CD4-positive, alpha-beta T cell (primary cell): ENCODE results near the gene FOSB. TPM values are rescaled to one million over a fixed set of nuclear protein-coding genes. Genes with fewer than 3 reads are reported as not detected.
A peak's percentile ranks its signal among the peaks of the same experiment; 100 is the strongest.
"Not testable (repeated sequence)": the region's sequence is repeated elsewhere in the genome, so short reads cannot be mapped to it uniquely, and the experiment has no call there.

ENCODE experiments used
- ATAC-seq: fragments of 200-7000 bp; cut with Tn5 transposase; one replicate; pipeline ENCODE4 v1.10.0; 2022; ENCODE audit warnings: mild to moderate bottlenecking; ENCODE audit not compliant: poor library complexity
- CTCF ChIA-PET: fragments of 350-600 bp; sonication (Branson Sonifier 250); formaldehyde crosslinking; loops from one replicate; lab custom pipeline; 2021; ENCODE audit warnings: antibody characterized with exemption, inconsistent platforms; lab: Charles Lee
- POLR2A ChIA-PET: fragments of 350-600 bp; sonication (Branson Sonifier 250); formaldehyde crosslinking; loops from one replicate; lab custom pipeline; 2021; ENCODE audit warnings: antibody characterized with exemption, inconsistent platforms; lab: Charles Lee
- DNase-seq, 14 experiments: peaks; one replicate each; pipeline ENCODE4 v3.0.0-alpha.2; 2013 to 2020; ENCODE audit warnings: mixed read lengths in 2 of 14
- H3K27ac ChIP-seq, 2 donors: one replicate each; pipeline versions ENCODE4 v1.5.1 to v1.7.0; 2013; ENCODE audit warnings: low read length in 2 of 2, low read depth in 1 of 2, mild to moderate bottlenecking in 1 of 2
- H3K27me3 ChIP-seq, 2 experiments: 1 replicate in 1 of 2; 2 replicates in 1 of 2; pipeline versions ENCODE4 v1.6.1 to v1.7.0; 2013; ENCODE audit warnings: low read length in 2 of 2, control low read depth in 1 of 2, mild to moderate bottlenecking in 1 of 2, moderate library complexity in 1 of 2; ENCODE audit not compliant: insufficient read depth in 2 of 2, control insufficient read depth in 1 of 2
- H3K36me3 ChIP-seq: one replicate; pipeline ENCODE4 v1.6.1; 2013; ENCODE audit warnings: low read length, control low read depth; ENCODE audit not compliant: insufficient read depth
- H3K4me1 ChIP-seq: one replicate; pipeline ENCODE4 v1.6.1; 2013; ENCODE audit warnings: low read length, control low read depth; ENCODE audit not compliant: insufficient read depth
- H3K4me3 ChIP-seq: one replicate; pipeline ENCODE4 v1.5.1; 2013; ENCODE audit warnings: mild to moderate bottlenecking, low read length, moderate library complexity
- H3K9me3 ChIP-seq, 2 experiments: 1 replicate in 1 of 2; 2 replicates in 1 of 2; pipeline versions ENCODE4 v1.6.1 to v1.7.0; 2013; ENCODE audit warnings: low read length in 2 of 2, mild to moderate bottlenecking in 2 of 2, control low read depth in 1 of 2, moderate library complexity in 1 of 2; ENCODE audit not compliant: control insufficient read depth in 1 of 2, insufficient read depth in 1 of 2
- H3K27ac Mint-ChIP-seq: one replicate; pipeline ENCODE4 v1.8.0; 2020; ENCODE audit warnings: mixed read lengths
- H3K27me3 Mint-ChIP-seq: one replicate; pipeline ENCODE4 v1.8.0; 2021; ENCODE audit warnings: mixed read lengths
- H3K36me3 Mint-ChIP-seq: one replicate; pipeline ENCODE4 v1.8.0; 2021; ENCODE audit warnings: low read depth, mixed read lengths
- H3K4me1 Mint-ChIP-seq: one replicate; pipeline ENCODE4 v1.8.0; 2021; ENCODE audit warnings: low read depth, mixed read lengths
- H3K4me3 Mint-ChIP-seq: one replicate; pipeline ENCODE4 v1.8.0; 2020; ENCODE audit warnings: mild to moderate bottlenecking, mixed read lengths
- H3K9me3 Mint-ChIP-seq: one replicate; pipeline ENCODE4 v1.8.0; 2020; ENCODE audit warnings: mixed read lengths
- CTCF ChIP-seq: fragments of 200-600 bp; IDR thresholded peaks from one replicate; pipeline ENCODE4 v1.8.0; 2022; ENCODE audit warnings: antibody characterized with exemption, mild to moderate bottlenecking
- intact Hi-C, 2 experiments: fragments of 100-400 bp; cut with DNase I in 1 of 2; cut with micrococcal nuclease in 1 of 2; formaldehyde crosslinking; loops; one replicate each; pipeline versions ENCODE4 v1.15.1 to v1.9.0; 2023 to 2025; cut with DNase I, micrococcal nuclease
- total RNA-seq, 174 experiments: library from RNA in 2 of 174; stranded (reverse) in 2 of 174; gene quantifications; one replicate each; pipeline ENCODE4 v1.2.3 and lab custom pipeline; 2021 to 2026

The FOSB gene
- total RNA-seq, 2 experiments from 2014 or later = 422 to 424 TPM

GRCh38 chr19:45424191-45425058 is 43.4 kb upstream of the FOSB start:
- H3K27ac ChIP-seq = peak overlapping the region; percentile 54 to 75
- ChIA-PET POLR2A (interaction anchor here (1.0 kb wide), 2 partner anchors 19 to 54 kb away, joined by 3 read pairs; no protein-coding TSS in a partner anchor), CTCF (interaction anchor here (1.0 to 3.0 kb wide), 4 partner anchors 15 to 61 kb away, joined by 3 to 20 read pairs (median 10); no protein-coding TSS in a partner anchor)
- ATAC-seq = peak; percentile 14
- H3K9me3 ChIP-seq = no peaks in the 10 kb centered on the region
- H3K36me3 ChIP-seq = peaks cover 8% of the 10 kb centered on the region
- Mint-ChIP-seq H3K27ac (peak overlapping the region; percentile 80), H3K27me3 (peaks cover 9% of the 10 kb centered on the region), H3K4me3 (peak overlapping the region; percentile 92), H3K4me1 (peaks cover 43% of the 10 kb centered on the region), H3K36me3 (peaks cover 25% of the 10 kb centered on the region), H3K9me3 (no peaks in the 10 kb centered on the region)
- H3K4me3 ChIP-seq = peak overlapping the region; percentile 90
- TF ChIP-seq CTCF = no peak
- intact Hi-C loops = loop anchor here (2.0 to 10.0 kb wide), 4 partner anchors 18 to 218 kb away; partner anchors contain the start of genes OPA3 (in 1 of the 2) and POLR1G (in 1 of the 2)
- H3K27me3 ChIP-seq = peaks cover 6 to 9% of the 10 kb centered on the region in 2 experiments
- peak in 4 of 14 experiments; percentile 40 to 71 (median 66) for DNase-seq
- H3K4me1 ChIP-seq = peaks cover 50% of the 10 kb centered on the region

GRCh38 chr19:45428384-45429231 is 39.2 kb upstream of the FOSB start:
- intact Hi-C loops = loop anchor here (5.0 to 10.0 kb wide), 3 partner anchors 129 to 214 kb away; partner anchors contain the start of gene OPA3 (in 1 of the 2)
- H3K4me1 Mint-ChIP-seq = peaks cover 17% of the 10 kb centered on the region
- no peak overlapping the region for H3K27ac Mint-ChIP-seq
- peaks cover 9% of the 10 kb centered on the region for H3K27me3 Mint-ChIP-seq
- CTCF ChIA-PET = interaction anchor here (0.9 to 3.5 kb wide), 6 partner anchors 11 to 370 kb away, joined by 3 to 23 read pairs (median 5); no protein-coding TSS in a partner anchor
- Histone ChIP-seq H3K27me3 (peaks cover 6 to 9% of the 10 kb centered on the region in 2 experiments), H3K27ac (no peak overlapping the region), H3K4me3 (peak overlapping the region; percentile 46), H3K9me3 (no peaks in the 10 kb centered on the region), H3K4me1 (peaks cover 26% of the 10 kb centered on the region), H3K36me3 (no peaks in the 10 kb centered on the region)
- H3K9me3 Mint-ChIP-seq = no peaks in the 10 kb centered on the region
- ATAC-seq (no peak), DNase-seq (peak in 4 of 14 experiments; percentile 16 to 55 (median 41))
- TF ChIP-seq CTCF = no peak
- POLR2A ChIA-PET = interaction anchor here (1.2 kb wide), 1 partner anchor 50 kb away, joined by 7 read pairs; no protein-coding TSS in a partner anchor
- H3K4me3 Mint-ChIP-seq = peak overlapping the region; percentile 54
- peaks cover 3% of the 10 kb centered on the region for H3K36me3 Mint-ChIP-seq

- H3K4me1 ChIP-seq = peaks cover 17% of the 10 kb centered on the region
- H3K9me3 ChIP-seq, H3K36me3 ChIP-seq, H3K4me1 Mint-ChIP-seq, H3K27me3 ChIP-seq, H3K4me3 ChIP-seq, H3K9me3 Mint-ChIP-seq, H3K36me3 Mint-ChIP-seq, H3K27ac Mint-ChIP-seq, POLR2A ChIA-PET, H3K27ac ChIP-seq, ATAC-seq, H3K27me3 Mint-ChIP-seq, DNase-seq: not testable (repeated sequence)
- peak overlapping the region; percentile 25 for H3K4me3 Mint-ChIP-seq
- CTCF ChIA-PET = interaction anchor here (2.8 to 4.1 kb wide), 2 partner anchors 10 to 49 kb away, joined by 13 to 15 read pairs; no protein-coding TSS in a partner anchor
- intact Hi-C loops = loop anchor here (5.0 to 10.0 kb wide), 3 partner anchors 127 to 212 kb away; partner anchors contain the start of gene OPA3 (in 1 of the 2)
Observed at GRCh38 chr19:45429896-45430295, 37.9 kb upstream of the FOSB start.

- intact Hi-C loops = loop anchor here in 1 of 2 experiments (5.0 kb wide), 1 partner anchor 126 kb away; no protein-coding TSS in a partner anchor
- H3K4me1 Mint-ChIP-seq, H3K9me3 Mint-ChIP-seq, H3K27ac ChIP-seq, H3K36me3 ChIP-seq, ATAC-seq, H3K27me3 Mint-ChIP-seq, DNase-seq, H3K27ac Mint-ChIP-seq, H3K36me3 Mint-ChIP-seq, H3K9me3 ChIP-seq, H3K4me3 ChIP-seq, H3K27me3 ChIP-seq, POLR2A ChIA-PET, H3K4me3 Mint-ChIP-seq: not testable (repeated sequence)
- H3K4me1 ChIP-seq = peaks cover 17% of the 10 kb centered on the region
- CTCF ChIA-PET = interaction anchor here (1.1 to 4.1 kb wide), 3 partner anchors 9 to 55 kb away, joined by 3 to 15 read pairs (median 13); no protein-coding TSS in a partner anchor
Observed at GRCh38 chr19:45431008-45431407, 36.8 kb upstream of the FOSB start.

- H3K4me3 ChIP-seq, H3K27ac ChIP-seq, H3K9me3 ChIP-seq, H3K27ac Mint-ChIP-seq, H3K27me3 ChIP-seq, H3K4me3 Mint-ChIP-seq, ATAC-seq, H3K9me3 Mint-ChIP-seq, H3K36me3 ChIP-seq, DNase-seq, H3K27me3 Mint-ChIP-seq, POLR2A ChIA-PET, H3K36me3 Mint-ChIP-seq, H3K4me1 Mint-ChIP-seq: not testable (repeated sequence)
- peaks cover 17% of the 10 kb centered on the region for H3K4me1 ChIP-seq
- CTCF ChIA-PET = interaction anchor here (4.1 kb wide), 1 partner anchor 46 kb away, joined by 15 read pairs; no protein-coding TSS in a partner anchor
- intact Hi-C loops = loop anchor here in 1 of 2 experiments (5.0 kb wide), 1 partner anchor 125 kb away; no protein-coding TSS in a partner anchor
Observed at GRCh38 chr19:45432543-45432942, 35.3 kb upstream of the FOSB start.
